Colonic mucosa (tissue), 4 donors: Measurements from ENCODE around the gene SPATS2L. TPM values are rescaled to one million over a fixed set of nuclear protein-coding genes. Genes with fewer than 3 reads are reported as not detected.

ENCODE experiments used
- DNase-seq: peaks from one replicate; pipeline ENCODE4 v3.0.0-alpha.2; 2020
- H3K27ac ChIP-seq: fragments of 200-600 bp; one replicate; pipeline ENCODE4 v1.8.0; 2021
- H3K27me3 ChIP-seq: fragments of 200-600 bp; one replicate; pipeline ENCODE4 v1.8.0; 2021
- H3K36me3 ChIP-seq: fragments of 200-600 bp; one replicate; pipeline ENCODE4 v1.8.0; 2021
- H3K4me1 ChIP-seq: fragments of 200-600 bp; one replicate; pipeline ENCODE4 v1.8.0; 2021; ENCODE audit warnings: mild to moderate bottlenecking
- H3K4me3 ChIP-seq: fragments of 200-600 bp; one replicate; pipeline ENCODE4 v1.8.0; 2021
- H3K9ac ChIP-seq, 2 donors: one replicate each; pipeline ENCODE4 v1.7.0; 2013; ENCODE audit warnings: control low read depth in 2 of 2, low read depth in 2 of 2, low read length in 2 of 2
- H3K9me3 ChIP-seq: fragments of 200-600 bp; one replicate; pipeline ENCODE4 v1.8.0; 2021
- intact Hi-C: fragments of 100-400 bp; cut with DNase I; formaldehyde crosslinking; loops from one replicate; pipeline ENCODE4 v1.14.1; 2022
- total RNA-seq, 2 donors: library from RNA; stranded (reverse); fragmentation: NEBNext Ultra II Directional in 1 of 2; extraction: Animal tissue kit (Norgen Biotek cat#: 25700) in 1 of 2; gene quantifications; one replicate each; pipeline ENCODE4 v1.2.1, GENCODE V29; 2021
- TF ChIP-seq, protein P1 (sequence below): fragments of 200-600 bp; IDR thresholded peaks from one replicate; pipeline ENCODE4 v1.8.0; 2022; ENCODE audit warnings: antibody characterized with exemption, mild to moderate bottlenecking
- donor health status: healthy.
- donor health status: DM: no; HTN: no; CAD: no.
- donor health status: DM: no; HTN: no; CAD: no.

The SPATS2L gene
- total RNA-seq, 2 donors from 2014 or later, result 151 to 187 TPM

DNA sequence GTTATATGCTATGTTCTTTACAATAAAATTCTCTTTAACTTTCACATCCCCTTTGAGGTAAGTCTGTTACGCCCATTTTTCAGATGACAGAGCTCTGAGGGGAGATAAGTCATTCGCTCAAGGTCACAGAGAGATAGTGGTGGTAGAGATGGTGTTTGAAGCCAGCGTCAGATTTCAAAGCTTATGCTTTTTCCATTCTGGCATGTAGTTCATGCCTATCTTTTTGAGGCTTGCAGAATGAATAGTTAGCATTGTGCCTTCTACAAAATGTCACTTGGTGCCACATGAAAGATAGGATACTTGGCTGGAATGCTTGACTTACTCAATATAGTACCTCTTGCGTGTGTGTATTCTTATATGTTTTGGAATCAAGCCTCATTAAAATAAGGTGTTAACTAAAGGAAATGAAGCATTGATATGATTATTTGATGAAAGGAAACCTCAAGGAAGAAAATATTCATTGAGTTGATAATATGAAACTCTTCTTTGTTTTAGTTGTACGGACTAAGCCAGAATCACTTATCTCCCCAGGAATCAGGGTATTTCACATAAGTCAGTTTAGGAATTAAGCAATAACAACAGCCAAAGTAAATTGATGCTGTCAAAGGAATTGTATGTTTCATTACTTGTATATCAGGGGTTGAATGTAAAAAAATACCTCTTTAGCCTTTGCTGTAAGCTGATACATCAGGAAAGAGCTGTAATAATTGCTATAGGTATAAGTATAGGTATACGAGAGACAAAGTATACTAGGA is 15.5 kb downstream of the SPATS2L start:
- intact Hi-C loops, result no loop called here
- TF ChIP-seq, protein P1, sequence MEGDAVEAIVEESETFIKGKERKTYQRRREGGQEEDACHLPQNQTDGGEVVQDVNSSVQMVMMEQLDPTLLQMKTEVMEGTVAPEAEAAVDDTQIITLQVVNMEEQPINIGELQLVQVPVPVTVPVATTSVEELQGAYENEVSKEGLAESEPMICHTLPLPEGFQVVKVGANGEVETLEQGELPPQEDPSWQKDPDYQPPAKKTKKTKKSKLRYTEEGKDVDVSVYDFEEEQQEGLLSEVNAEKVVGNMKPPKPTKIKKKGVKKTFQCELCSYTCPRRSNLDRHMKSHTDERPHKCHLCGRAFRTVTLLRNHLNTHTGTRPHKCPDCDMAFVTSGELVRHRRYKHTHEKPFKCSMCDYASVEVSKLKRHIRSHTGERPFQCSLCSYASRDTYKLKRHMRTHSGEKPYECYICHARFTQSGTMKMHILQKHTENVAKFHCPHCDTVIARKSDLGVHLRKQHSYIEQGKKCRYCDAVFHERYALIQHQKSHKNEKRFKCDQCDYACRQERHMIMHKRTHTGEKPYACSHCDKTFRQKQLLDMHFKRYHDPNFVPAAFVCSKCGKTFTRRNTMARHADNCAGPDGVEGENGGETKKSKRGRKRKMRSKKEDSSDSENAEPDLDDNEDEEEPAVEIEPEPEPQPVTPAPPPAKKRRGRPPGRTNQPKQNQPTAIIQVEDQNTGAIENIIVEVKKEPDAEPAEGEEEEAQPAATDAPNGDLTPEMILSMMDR, result no peak
- H3K4me3 ChIP-seq, result no peak overlapping the region
- no peak for DNase-seq
- no peak overlapping the region for H3K9ac ChIP-seq
- no peaks in the 10 kb centered on the region for H3K27me3 ChIP-seq
- no peak overlapping the region for H3K27ac ChIP-seq
- no peaks in the 10 kb centered on the region for H3K9me3 ChIP-seq
- H3K4me1 ChIP-seq, result no peaks in the 10 kb centered on the region
- no peaks in the 10 kb centered on the region for H3K36me3 ChIP-seq

DNA sequence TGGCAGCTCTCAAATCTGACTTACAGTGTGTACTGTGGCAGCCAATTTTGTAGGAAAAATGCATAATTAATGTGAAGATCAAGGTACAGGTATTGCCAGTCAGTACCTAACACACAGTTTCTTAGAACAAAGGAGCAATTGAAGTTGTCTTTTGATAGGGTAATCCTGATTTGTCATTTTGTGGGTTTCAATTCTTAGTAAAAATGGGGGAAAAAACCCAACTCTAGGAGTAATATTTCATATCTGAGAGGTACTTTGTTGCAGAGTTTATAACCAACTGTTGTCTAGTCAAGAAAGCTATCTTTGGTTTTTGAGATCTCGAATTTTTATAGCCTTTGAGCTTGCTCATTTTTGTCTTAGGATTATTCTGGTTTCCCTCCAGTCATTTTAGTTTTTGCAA is 16.1 kb downstream of the SPATS2L start:
- Histone ChIP-seq H3K9me3 (no peaks in the 10 kb centered on the region), H3K4me3 (no peak overlapping the region), H3K36me3 (no peaks in the 10 kb centered on the region), H3K27ac (no peak overlapping the region), H3K4me1 (no peaks in the 10 kb centered on the region), H3K9ac (no peak overlapping the region), H3K27me3 (no peaks in the 10 kb centered on the region)
- intact Hi-C loops, result no loop called here
- DNase-seq, result no peak
- TF ChIP-seq, protein P1, result no peak

DNA sequence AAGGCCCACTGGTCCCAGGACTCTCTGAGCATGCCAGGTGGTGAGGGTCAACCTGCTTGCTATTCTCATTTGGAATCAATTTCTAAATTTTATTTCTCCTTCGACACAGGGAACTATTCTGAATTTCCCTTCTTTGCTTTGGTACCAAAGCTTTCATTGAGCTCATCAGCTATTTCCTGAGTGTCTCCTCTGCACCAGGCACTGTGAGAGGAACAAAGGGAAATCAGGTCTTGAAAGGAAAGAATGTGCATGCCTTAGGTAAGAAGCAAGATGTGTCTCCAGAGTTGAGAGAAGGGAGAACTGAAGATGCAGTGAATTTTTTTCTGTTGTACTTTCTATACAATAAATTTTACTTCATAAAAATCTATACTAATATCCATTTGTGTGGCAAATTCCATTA is 17.9 kb downstream of the SPATS2L start:
- Histone ChIP-seq H3K27ac (no peak overlapping the region), H3K27me3 (no peaks in the 10 kb centered on the region), H3K9me3 (no peaks in the 10 kb centered on the region), H3K9ac (no peak overlapping the region), H3K4me1 (no peaks in the 10 kb centered on the region), H3K4me3 (no peak overlapping the region), H3K36me3 (no peaks in the 10 kb centered on the region)
- intact Hi-C loops, result no loop called here
- TF ChIP-seq, protein P1, result no peak
- no peak for DNase-seq

DNA sequence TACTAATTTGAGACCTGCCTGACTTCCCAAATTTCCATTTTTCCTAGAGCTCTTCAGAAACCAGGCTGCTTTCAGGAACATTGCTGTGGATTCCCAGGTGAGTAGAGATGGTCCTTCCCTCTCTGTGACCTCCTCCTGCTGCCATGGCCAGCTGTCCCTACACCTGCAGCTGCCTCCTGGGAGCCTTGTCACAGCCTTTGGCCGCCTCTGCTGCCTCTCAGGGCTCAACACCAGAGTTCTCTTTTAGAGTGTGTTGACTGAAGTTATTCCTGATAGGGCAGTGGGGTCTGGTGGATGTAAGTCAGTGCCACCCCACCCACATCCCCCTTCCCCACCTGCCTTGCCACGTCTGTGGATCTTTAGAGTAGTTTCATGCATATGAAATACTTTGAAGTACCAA is 22.9 kb downstream of the SPATS2L start:
- no peak overlapping the region for H3K4me3 ChIP-seq
- no peak for DNase-seq

DNA sequence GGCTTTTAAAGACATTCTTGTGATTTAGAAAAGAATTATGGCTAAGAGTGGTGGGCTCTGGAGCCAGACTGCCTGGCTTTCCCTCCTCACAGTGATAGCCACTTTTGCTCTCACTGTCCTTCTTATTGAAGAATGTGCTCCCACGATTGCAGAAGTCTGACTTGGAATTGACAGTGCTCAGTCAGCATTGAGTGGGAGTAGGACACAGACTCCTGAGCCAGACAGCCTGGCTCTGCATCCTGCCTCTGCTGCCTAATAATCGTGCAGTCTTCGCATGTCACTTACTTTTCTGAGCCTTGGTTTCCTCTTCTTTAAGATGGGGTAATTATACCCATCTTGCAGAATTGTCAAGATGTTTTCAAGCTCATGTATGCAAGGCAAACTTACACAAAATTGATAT is 23.3 kb downstream of the SPATS2L start:
- Histone ChIP-seq H3K4me1 (no peaks in the 10 kb centered on the region), H3K27me3 (no peaks in the 10 kb centered on the region), H3K9me3 (no peaks in the 10 kb centered on the region), H3K4me3 (no peak overlapping the region), H3K36me3 (no peaks in the 10 kb centered on the region), H3K27ac (no peak overlapping the region), H3K9ac (no peak overlapping the region)
- intact Hi-C loops, result no loop called here
- TF ChIP-seq, protein P1, result no peak
- no peak for DNase-seq

More for the DNA sequence above, 22.9 kb downstream of the SPATS2L start:
- Histone ChIP-seq H3K27ac (no peak overlapping the region), H3K36me3 (no peaks in the 10 kb centered on the region), H3K4me1 (no peaks in the 10 kb centered on the region), H3K9ac (no peak overlapping the region), H3K9me3 (no peaks in the 10 kb centered on the region), H3K27me3 (no peaks in the 10 kb centered on the region)
- TF ChIP-seq, protein P1, result no peak
- intact Hi-C loops, result no loop called here
